GM21717 (cell line): ENCODE measurements around the gene GDPD5.

ENCODE experiments used
- ATAC-seq: cut with Tn5 transposase; IDR thresholded peaks from one replicate; pipeline ENCODE4 v1.9.1; 2021; ENCODE audit warnings: mild to moderate bottlenecking, moderate library complexity; ENCODE audit not compliant: unreplicated experiment

GDPD5 gene

DNA sequence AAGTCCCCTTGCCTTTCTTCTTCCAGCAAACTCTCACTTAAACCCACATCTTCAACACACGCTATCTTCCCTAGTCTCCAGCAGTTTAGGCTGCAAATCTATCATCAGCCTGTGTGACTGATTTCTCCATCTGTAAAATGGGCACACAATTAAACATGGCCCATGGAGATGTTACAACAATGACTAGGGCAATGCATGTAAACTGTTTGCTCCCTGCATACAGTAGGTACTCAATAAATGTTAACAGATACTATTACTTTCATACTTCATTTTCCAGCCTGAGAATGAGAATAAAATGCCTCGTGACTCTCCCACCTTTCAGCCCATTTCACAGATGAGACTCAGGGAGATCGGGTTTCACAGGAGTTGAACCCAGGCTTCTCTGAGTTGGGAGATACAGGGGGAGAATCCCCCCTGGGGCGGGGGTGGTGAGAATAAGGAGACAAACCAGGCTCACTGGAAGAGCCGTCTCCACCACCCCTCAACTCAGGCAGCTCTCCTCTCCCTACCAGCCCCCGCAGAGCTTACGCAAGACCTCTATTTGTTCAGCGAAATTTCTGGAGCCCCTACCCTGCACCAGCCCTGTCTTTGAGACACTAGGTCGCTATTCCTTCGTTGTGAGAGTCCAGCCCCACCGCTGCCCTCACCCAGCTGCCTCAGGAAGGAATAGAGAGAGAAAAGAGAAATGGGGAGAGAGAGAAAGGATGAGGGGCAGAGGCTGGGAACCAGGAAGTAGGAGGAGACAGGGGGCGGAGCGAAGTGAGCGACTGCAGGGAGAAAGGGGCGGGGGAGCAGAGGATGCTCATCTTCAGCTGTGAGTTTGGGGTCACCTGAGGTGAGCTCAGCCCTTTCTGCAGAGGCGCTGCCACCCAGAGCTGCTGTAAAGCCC, 50.6 kb downstream of the GDPD5 start:
- ATAC-seq: no peak

DNA sequence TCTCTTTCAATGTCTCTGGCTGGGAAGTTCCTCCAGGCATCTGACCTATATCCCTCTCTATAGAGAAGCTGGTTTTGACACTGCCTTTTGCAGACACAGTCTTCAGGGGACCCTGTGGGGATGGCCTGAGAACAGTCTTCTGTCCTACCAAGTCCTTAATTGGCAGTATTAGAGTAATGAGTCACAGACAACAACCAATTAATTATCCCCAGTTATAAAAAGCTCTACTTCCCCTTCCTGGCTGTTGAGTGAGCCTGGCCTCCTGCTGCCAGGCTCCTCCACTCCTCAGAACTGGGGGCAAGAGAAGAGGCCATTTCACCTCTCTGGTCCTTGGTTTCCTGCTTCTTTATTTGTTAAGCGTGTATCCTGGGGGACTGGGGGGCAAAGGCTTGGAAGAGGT, 51.5 kb downstream of the GDPD5 start:
- no peak for ATAC-seq

DNA sequence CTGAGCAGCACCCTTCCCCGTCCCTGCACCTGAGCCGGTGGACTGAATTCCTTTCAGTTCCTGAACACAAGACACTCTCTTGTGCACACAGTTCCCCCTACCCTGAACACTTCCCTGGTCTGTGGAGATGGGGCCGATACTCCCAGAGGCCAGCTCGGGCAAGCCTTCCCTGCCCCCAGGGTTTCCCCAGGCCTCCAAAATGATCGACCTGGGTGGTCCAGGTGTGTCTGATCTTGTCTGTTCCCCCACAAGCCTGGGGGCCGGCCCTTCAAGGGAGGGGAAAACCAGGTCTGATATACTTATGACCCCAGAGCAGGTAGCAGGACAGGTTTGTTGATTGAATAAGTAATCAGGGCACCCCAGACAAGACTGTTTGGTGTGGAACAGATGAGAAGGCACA, 52.1 kb downstream of the GDPD5 start:
- ATAC-seq: no peak

DNA sequence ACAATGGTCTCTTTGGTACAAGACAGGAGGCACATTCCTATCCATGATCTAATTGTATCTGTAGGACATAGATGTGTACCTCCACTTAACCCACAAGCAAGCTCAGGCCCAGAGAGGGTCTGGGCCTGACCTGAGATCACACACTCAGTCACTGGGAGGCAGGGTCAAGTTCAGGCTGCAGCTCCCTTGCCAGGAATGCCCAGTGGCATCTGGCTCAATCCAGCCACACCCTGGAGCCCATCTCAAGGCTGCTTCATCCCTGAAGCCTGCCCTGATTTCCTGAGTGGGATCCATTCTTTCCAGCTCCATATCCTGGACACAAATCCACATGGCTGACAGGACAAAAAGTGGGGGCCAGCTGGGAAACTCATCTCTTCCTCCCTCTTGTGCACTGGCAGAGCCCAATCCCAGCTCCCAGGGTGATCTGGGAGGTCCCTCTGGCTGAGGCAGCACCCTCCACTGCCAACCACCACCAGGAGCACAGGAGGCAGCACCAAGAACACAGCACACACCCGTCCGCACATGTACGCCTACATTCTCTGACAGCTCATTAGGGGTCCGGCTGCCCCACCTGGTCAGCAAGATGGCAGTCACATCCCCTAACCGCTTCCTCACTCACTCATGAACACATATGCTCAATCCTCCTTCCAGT, 53.5 kb downstream of the GDPD5 start:
- ATAC-seq: no peak

DNA sequence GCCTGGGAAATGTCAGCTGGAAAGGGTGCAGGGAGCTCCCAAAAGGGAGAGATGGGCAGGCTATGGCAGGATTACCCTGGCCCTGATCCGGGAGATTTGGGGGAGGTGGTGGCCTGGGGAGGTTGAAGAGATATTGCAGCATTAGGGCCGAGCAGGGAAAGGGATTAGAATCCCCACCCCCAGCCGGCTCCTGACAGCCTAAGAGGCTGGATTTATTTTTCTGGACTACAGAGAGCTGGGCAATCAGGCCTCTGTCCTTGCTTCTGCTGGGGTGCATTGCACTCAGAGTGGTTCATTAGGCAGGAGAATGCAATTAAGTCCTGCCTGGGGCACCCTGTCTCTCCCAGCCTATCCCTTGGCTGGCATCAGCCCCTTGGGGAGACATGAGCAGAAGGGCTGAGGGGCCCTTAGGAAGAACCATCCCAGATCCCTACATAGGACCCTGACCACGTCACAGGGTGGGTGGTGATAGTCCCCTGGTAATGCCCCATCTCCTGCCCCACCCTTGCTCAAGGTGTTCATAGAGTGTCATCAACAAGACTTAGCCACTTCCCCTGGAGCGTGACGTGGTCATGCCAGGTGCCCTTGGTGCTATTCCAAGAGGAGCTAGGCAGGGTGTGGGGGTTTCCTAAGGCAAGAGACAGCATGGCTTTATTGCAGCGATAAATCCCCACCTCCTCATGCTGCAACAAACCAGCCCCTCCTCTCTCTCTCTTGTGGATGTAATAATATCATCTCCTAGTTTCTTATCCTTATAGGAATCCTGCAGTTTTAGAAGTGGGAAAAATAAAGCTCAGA, 54.4 kb downstream of the GDPD5 start:
- ATAC-seq: no peak

DNA sequence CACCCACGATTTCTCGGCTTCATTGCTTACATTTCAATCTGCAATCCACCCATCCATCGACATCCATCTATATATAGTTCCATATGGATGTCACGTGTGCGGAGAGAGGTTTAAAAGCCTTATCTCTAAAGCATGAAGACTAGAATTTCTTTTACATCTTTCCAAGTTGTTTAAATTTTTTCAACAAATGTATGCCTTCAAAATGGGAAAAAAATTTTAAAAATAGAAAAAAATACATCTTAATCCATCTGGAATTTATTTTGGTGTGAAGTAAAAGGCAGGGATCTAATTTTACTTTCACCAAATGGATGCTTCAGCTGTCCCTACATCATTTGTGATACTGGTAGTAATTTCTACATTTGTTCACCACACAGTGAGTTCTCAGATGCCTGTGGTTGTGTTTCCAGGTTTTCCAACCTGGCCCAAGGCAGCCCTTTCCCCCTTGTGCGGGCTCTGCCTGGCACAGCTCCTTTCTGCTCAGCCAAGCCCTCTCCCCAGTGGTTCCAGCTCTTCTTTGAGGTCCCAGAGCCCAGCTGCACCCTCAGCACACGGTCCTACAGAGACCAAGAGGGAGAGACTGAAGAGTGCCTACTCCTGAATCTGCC, 55.2 kb downstream of the GDPD5 start:
- no peak for ATAC-seq

DNA sequence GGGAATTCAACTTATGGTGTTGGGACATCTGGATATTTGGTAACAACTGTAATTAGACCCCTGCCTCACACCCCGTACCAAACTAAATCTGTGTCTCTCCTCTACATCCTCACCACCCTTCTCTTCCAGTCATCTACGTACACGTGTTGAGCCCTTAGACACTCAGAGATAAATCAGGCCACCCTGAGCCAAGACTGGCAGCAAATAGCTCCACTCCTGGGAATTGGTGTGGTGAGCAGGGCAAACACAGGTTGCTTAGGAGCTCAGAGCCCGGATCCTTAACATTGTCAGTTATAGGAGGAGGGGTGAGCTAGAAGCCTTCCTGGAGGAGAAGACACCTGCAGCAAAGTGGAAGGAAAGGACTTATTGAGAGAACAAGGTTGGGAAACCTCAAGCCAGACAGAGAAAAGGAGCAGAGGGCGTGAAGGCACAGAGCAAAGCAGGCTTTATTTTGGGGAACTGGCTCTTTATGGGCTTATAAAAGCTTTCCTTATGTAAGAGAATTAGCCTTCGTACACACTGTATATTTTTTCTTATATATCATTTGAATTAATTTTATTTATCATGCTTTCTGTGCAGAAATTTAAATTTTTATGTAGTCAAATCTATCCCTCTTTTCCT, 55.8 kb downstream of the GDPD5 start:
- ATAC-seq: no peak

DNA sequence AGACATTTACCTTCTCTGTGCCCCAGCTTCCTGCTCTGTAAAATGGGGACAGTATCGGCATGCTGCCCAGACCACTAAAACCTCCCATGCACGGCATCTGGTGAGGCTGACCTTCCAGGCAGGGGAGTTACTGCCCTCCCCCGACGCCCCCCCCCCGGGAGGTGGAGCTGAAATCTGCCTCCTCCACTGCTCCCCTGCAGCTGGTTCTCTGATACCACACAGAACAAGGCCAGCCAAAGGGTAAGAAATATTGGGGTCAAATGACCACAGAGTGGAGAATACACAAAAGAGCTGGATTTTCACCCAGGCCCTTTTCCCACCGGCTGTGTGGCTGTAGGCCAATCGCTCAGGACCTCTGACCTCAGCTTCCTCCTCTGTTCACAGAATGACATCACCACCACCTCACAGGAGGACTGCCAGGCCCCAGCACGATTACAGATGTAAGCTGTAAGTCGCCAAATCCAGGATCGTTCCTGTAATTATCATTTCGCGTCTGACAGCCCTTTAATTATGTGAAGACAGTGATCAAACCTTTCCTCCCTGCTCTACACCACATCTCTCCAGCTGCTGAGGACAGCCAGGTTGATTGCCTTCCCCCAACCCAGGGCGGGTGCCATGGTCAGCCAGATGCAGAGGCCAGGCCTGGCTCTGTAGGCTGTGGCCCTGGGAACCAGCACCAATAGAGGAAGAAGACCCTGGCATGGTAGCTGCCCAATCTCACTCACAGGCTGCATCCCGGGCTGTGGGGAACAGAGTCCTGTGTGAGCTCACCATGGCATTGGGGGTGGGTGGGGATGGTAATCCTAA, 57.0 kb downstream of the GDPD5 start:
- no peak for ATAC-seq

DNA sequence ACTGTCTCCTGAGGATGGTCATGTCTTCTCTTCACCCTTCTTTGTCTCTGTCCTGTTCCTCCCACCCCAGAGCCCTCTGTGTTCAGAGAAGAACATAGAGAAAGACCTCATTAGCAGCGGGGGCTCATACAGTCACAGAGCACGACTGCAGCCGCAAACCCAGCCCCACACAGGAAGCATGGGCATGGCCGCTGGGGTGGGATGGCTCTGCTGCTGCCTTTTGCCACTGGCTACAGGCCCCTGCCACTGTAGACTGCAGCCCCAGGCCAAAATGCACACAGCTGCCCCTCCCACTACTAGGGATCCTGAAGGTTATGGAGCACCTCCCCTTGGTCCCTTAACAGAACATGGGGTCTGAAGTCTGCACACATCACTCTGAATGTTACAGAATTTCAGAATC, 57.9 kb downstream of the GDPD5 start:
- ATAC-seq: no peak

DNA sequence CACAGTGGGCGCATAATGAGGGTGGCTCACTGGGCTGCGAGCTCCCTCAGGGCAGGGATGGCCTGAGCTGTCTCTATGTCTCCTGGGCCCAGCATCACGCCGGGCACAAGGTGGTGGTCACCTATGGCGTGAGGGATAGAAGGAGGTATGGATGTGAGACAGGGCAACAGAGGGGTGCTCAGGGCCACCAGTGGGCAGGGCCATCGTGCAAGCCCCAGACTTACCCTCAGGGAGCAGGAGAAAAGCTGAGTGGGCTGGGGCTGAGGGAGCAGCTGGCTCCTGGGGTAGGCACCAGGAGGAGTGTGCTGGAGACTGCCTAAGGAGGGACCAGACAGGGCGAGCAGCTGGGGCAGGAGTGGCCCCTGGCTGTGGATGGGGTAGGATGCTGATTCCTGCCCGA, 58.4 kb downstream of the GDPD5 start:
- no peak for ATAC-seq

DNA sequence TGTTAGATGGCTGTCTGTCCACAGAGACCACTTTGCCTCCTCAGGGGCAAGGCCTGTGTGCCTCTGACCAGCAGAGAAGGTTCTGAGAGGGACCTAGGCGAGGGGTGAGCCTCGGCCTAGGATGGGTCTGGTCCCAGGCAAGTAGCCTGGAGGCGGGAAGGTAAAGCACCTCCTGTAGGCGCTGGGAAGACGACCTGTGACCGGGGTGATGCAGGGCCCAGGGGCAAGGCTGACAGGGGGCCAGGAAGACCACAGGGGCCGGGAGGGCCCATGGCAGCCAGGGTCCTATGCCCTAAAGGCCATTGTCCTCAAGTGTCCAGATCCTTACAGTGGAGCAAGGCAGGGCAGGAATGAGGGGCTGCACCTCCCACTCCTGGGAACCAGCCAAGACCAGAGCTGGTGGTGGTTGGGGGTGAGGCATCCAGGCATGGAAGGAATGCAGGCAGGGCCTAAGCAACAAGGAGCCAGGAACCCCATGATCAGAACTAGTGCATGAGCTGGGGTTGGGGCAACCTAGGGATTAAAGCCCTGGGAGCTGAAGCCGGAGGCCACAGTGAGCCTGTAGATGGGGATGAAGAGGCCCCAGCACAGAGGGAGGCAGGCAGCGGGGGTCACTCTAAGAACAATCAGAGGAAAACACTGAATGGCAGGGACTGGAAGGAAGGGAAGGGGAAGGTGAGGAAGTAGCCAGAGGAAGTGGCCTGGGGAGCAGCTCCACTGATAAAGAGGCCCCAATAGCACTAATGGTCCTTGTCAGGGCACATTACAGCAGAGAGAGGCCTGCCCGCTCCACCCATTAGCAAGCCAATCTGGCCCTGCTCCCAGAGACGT, 59.8 kb downstream of the GDPD5 start:
- no peak for ATAC-seq

DNA sequence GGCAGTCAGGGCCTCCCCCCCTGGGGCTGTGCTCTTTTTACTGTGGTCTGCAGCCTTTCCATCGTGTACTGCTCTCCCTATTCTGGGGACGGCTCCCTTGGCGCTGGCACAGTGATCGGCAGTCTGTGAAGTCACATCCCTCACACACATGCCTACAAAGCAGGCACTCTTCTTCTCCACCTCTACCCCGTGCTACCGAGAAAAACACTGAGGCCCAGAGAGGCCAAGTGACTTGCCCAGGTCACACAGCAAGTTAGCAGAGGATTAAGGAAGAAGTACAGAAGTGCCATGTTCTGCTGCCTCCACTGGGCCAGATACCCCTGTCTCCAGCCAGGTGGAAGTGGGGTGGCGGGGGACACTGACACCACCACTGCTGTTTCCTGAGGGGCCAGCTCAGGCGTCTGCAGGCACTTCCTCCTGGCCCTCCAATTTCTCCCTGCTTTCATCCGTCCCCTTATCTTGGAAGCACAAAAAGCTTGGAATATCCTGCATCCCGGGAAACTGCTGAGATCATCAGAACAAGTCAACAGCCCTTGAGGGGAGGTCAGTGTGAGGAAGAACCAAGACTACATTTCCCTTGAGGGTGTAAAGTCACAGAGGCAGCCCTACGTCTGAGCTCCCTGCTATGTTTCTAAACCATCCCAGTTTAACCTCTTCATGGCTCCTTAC, 62.5 kb downstream of the GDPD5 start:
- no peak for ATAC-seq

DNA sequence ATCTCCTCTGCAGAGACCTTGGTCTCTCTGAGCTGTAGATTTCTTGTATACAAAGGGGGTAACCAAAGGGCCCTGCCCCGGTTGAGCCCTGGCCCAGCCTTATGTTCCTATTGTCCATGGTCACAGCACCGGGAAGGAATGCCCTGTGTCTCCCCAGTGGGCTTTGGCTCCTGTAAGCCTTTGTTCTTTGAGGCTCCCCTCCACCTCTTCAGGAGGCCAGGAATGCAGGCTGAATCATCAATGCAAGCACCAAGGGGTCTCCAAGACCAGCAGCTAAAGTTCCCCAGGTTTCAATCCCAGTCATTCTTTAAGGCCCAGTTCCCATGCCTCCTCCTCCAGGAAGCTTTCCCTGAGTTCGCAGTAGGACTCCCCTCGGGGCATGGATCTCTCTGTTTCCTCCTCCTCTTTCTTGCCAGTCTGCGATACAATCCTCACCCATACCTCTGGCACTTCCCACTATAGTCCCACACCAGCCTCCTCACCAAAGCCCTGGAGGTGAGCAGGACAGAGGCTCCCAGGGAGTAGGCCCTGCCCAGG, 63.6 kb downstream of the GDPD5 start:
- ATAC-seq: no peak

DNA sequence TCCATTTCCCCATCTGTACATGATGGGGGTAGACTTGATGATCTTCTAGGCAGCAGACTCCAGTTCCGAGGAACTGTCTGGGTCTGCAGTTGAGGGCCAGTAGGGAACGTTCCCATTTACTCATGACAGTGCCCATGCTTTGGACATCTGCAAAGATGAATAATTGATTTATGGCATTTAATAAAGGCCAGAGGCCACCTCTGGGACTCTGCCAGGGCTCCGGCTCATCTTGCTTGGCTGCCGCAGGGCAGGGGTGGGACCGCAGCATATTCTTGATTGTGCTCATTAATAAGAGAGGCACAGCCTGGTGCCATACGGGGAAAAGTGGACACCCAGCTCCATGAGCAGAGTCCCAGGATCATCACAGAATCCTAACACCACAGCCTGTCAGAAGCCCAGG, 64.6 kb downstream of the GDPD5 start:
- no peak for ATAC-seq

DNA sequence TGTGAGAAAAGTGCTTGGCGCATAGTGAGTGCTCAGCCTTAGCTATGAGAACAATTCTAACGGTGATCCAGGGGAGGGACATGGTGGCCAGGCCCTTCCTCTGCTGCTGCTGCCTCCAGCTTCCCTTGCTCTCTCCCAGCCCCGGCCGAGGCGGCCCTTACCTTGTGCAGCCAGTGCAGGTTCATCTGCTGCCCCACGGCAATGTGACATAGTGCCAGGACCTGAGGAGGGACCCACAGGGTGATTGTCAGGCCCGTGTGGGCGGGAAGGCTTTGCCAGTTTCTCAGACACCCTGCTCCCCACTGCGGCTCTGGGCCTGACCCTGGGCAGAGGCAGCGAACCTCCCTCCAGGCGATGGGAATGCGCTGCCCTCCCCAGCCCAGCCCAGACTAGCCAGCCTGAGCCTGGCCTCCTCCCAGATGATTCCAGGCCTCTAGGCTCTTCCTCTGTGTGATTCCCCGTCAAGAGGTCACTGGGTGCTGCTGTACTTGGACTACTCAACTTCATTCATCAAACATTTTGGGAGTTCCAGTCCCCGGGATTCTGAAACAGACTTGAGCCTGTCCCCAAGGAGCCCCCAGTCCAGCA, 69.1 kb downstream of the GDPD5 start:
- ATAC-seq: no peak

DNA sequence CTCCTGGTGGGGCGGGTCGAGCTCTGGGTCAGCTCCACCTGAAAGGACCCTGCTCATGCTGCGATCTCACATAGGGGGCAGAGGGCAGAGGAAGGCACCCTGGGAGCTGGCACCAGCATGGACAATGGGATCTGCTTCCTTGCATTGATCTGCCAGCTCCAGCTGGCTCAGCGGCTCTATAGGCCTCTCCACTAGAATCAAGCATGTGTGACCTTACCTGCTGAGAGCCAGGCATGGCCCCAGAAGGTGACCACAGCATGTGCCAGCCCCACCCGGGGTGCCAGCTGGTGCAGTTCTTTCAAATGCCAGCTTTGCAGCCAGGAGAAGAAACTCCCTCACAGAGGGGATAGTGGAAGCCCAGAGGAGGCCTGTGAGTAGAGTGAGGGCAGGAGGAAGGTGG, 70.8 kb downstream of the GDPD5 start:
- no peak for ATAC-seq

DNA sequence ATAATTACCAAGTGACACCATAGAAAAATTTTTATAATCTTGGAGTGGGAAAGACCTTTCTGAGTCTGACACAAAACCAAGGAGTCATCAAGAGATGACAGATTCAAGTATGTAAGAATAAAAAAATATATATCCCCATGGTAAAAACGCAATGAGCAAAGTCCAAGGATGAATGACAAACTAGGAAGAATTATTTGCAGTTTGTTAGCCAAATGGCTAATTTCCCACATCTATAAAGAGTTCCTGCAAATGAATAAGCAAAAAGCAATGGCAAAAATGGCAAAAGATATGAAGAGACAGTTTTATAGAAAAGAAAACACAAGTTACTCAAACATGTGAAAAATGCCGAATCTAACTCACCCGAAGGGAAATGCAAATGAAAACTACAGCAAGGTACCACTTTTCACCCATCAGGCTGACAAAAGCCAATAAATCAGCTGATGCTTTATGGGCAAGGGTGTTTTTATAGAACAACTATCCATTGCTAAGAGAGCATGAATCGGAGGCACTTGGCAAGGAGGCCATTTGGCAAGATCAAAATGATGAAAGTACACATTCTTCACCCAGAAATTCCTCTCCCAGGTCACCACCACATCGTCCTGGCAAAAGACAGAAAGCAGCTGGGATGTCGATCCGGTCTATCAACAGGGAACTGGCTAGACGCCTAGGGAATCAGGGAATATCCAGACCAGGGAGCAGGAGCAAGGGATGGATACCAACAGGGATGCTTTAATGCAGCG, 71.7 kb downstream of the GDPD5 start:
- no peak for ATAC-seq
